Effector memory CD8-positive, alpha-beta T cell (primary cell): ENCODE measurements around the gene DOLPP1.
"Not testable (repeated sequence)": the region's sequence is repeated elsewhere in the genome, so short reads cannot be mapped to it uniquely, and the experiment has no call there.

Source experiments
- ATAC-seq: fragments of 150-1000 bp; cut with Tn5 transposase; replicated peaks from 2 replicates; pipeline ENCODE4 v1.10.0; 2021; ENCODE audit warnings: mild to moderate bottlenecking, moderate library complexity
- DNase-seq, 3 experiments: peaks; one replicate each; pipeline ENCODE4 v3.0.0; 2021
- H3K27ac Mint-ChIP-seq, 2 donors: one replicate each; pipeline ENCODE4 v1.8.0; 2022; ENCODE audit warnings: mild to moderate bottlenecking in 2 of 2, mixed read lengths in 2 of 2, moderate library complexity in 2 of 2
- H3K27me3 Mint-ChIP-seq, 2 donors: one replicate each; pipeline ENCODE4 v1.8.0; 2022; ENCODE audit warnings: mixed read lengths in 2 of 2
- H3K36me3 Mint-ChIP-seq: one replicate; pipeline ENCODE4 v1.8.0; 2022; ENCODE audit warnings: mild to moderate bottlenecking, moderate library complexity, mixed read lengths; ENCODE audit not compliant: insufficient read depth
- H3K4me1 Mint-ChIP-seq, 2 donors: one replicate each; pipeline ENCODE4 v1.8.0; 2022; ENCODE audit warnings: low read depth in 2 of 2, mixed read lengths in 2 of 2
- H3K4me3 Mint-ChIP-seq, 2 donors: one replicate each; pipeline ENCODE4 v1.8.0; 2022; ENCODE audit warnings: mild to moderate bottlenecking in 2 of 2, mixed read lengths in 2 of 2, moderate library complexity in 2 of 2
- H3K9me3 Mint-ChIP-seq, 2 donors: one replicate each; pipeline ENCODE4 v1.8.0; 2022; ENCODE audit warnings: mixed read lengths in 2 of 2

DOLPP1 gene

GRCh38 chr9:129121483-129121882 lies 40.6 kb downstream of the DOLPP1 start:
- no peak overlapping the region for H3K27ac Mint-ChIP-seq

GRCh38 chr9:129122133-129122532 lies 41.2 kb downstream of the DOLPP1 start:
- Mint-ChIP-seq H3K4me3 (no peak overlapping the region), H3K27me3 (no peaks in the 10 kb centered on the region), H3K4me1 (peaks cover 2 to 7% of the 10 kb centered on the region in 2 donors), H3K36me3 (peaks cover 31% of the 10 kb centered on the region), H3K9me3 (no peaks in the 10 kb centered on the region), H3K27ac (no peak overlapping the region)
- no peak for ATAC-seq
- no peak for DNase-seq

More at GRCh38 chr9:129121483-129121882, 40.6 kb downstream of the DOLPP1 start:
- peaks cover 2 to 7% of the 10 kb centered on the region in 2 donors for H3K4me1 Mint-ChIP-seq
- H3K36me3 Mint-ChIP-seq, result peaks cover 31% of the 10 kb centered on the region
- no peak overlapping the region for H3K4me3 Mint-ChIP-seq
- no peak for ATAC-seq
- no peaks in the 10 kb centered on the region for H3K27me3 Mint-ChIP-seq
- no peaks in the 10 kb centered on the region for H3K9me3 Mint-ChIP-seq
- DNase-seq, result no peak

- not testable (repeated sequence) for H3K27ac Mint-ChIP-seq, DNase-seq, ATAC-seq, H3K4me1 Mint-ChIP-seq, H3K27me3 Mint-ChIP-seq, H3K9me3 Mint-ChIP-seq, H3K4me3 Mint-ChIP-seq
- H3K36me3 Mint-ChIP-seq, result peaks cover 36% of the 10 kb centered on the region
Observed at GRCh38 chr9:129122976-129123375, 42.1 kb downstream of the DOLPP1 start.

- Mint-ChIP-seq H3K4me3 (no peak overlapping the region), H3K27me3 (no peaks in the 10 kb centered on the region), H3K4me1 (peaks cover 2 to 7% of the 10 kb centered on the region in 2 donors), H3K36me3 (peaks cover 43% of the 10 kb centered on the region), H3K27ac (no peak overlapping the region), H3K9me3 (no peaks in the 10 kb centered on the region)
- ATAC-seq (no peak), DNase-seq (no peak)
Observed at GRCh38 chr9:129124506-129125069, 43.7 kb downstream of the DOLPP1 start.

- Mint-ChIP-seq H3K27ac (no peak overlapping the region), H3K27me3 (no peaks in the 10 kb centered on the region), H3K36me3 (peaks cover 42% of the 10 kb centered on the region), H3K4me3 (no peak overlapping the region), H3K4me1 (peaks cover 2 to 7% of the 10 kb centered on the region in 2 donors), H3K9me3 (no peaks in the 10 kb centered on the region)
- no peak for DNase-seq
- ATAC-seq, result no peak
Observed at GRCh38 chr9:129125478-129125877, 44.6 kb downstream of the DOLPP1 start.

GRCh38 chr9:129126749-129127618 lies 46.1 kb downstream of the DOLPP1 start:
- H3K27me3 Mint-ChIP-seq, result no peaks in the 10 kb centered on the region
- H3K4me1 Mint-ChIP-seq, result peaks cover 3 to 8% of the 10 kb centered on the region in 2 donors
- H3K4me3 Mint-ChIP-seq, result no peak overlapping the region
- DNase-seq (no peak), ATAC-seq (no peak)
- H3K36me3 Mint-ChIP-seq, result peaks cover 49% of the 10 kb centered on the region
- no peak overlapping the region for H3K27ac Mint-ChIP-seq
- H3K9me3 Mint-ChIP-seq, result no peaks in the 10 kb centered on the region

GRCh38 chr9:129128689-129129088 lies 47.8 kb downstream of the DOLPP1 start:
- Mint-ChIP-seq H3K27ac (peak overlapping the region in 1 of 2 donors; percentile 23), H3K4me1 (peaks cover 3 to 5% of the 10 kb centered on the region in 2 donors), H3K4me3 (no peak overlapping the region)

GRCh38 chr9:129130271-129130670 lies 49.4 kb downstream of the DOLPP1 start:
- H3K4me3 Mint-ChIP-seq, H3K27me3 Mint-ChIP-seq, H3K4me1 Mint-ChIP-seq, ATAC-seq, H3K27ac Mint-ChIP-seq, H3K9me3 Mint-ChIP-seq, DNase-seq: not testable (repeated sequence)
- H3K36me3 Mint-ChIP-seq, result peaks cover 26% of the 10 kb centered on the region

More at GRCh38 chr9:129128689-129129088, 47.8 kb downstream of the DOLPP1 start:
- no peaks in the 10 kb centered on the region for H3K27me3 Mint-ChIP-seq
- ATAC-seq (no peak), DNase-seq (no peak)
- no peaks in the 10 kb centered on the region for H3K9me3 Mint-ChIP-seq
- peaks cover 35% of the 10 kb centered on the region for H3K36me3 Mint-ChIP-seq

- ATAC-seq (no peak), DNase-seq (no peak)
- H3K4me1 Mint-ChIP-seq, result peaks cover 3 to 5% of the 10 kb centered on the region in 2 donors
- no peaks in the 10 kb centered on the region for H3K27me3 Mint-ChIP-seq
- H3K36me3 Mint-ChIP-seq, result peaks cover 28% of the 10 kb centered on the region
- H3K27ac Mint-ChIP-seq, result no peak overlapping the region
- H3K4me3 Mint-ChIP-seq, result no peak overlapping the region
- H3K9me3 Mint-ChIP-seq, result no peaks in the 10 kb centered on the region
Observed at GRCh38 chr9:129130791-129131190, 49.9 kb downstream of the DOLPP1 start.

- DNase-seq, result peak; percentile 87 to 89 (median 88)
- peak; percentile 100 for ATAC-seq
- Mint-ChIP-seq H3K4me3 (no peak overlapping the region), H3K9me3 (no peaks in the 10 kb centered on the region), H3K27me3 (no peaks in the 10 kb centered on the region), H3K27ac (no peak overlapping the region), H3K4me1 (peaks cover 3 to 5% of the 10 kb centered on the region in 2 donors), H3K36me3 (peaks cover 30% of the 10 kb centered on the region)
Observed at GRCh38 chr9:129131300-129132145, 50.6 kb downstream of the DOLPP1 start.

- H3K27me3 Mint-ChIP-seq, result no peaks in the 10 kb centered on the region
- no peak overlapping the region for H3K27ac Mint-ChIP-seq
- H3K9me3 Mint-ChIP-seq, result no peaks in the 10 kb centered on the region
- DNase-seq, result no peak
- peaks cover 30% of the 10 kb centered on the region for H3K36me3 Mint-ChIP-seq
- peaks cover 3 to 5% of the 10 kb centered on the region in 2 donors for H3K4me1 Mint-ChIP-seq
- no peak overlapping the region for H3K4me3 Mint-ChIP-seq
- no peak for ATAC-seq
Observed at GRCh38 chr9:129133082-129133481, 52.2 kb downstream of the DOLPP1 start.

- Mint-ChIP-seq H3K27me3 (no peaks in the 10 kb centered on the region), H3K4me1 (peaks cover 17 to 19% of the 10 kb centered on the region in 2 donors), H3K36me3 (peaks cover 19% of the 10 kb centered on the region), H3K4me3 (no peak overlapping the region), H3K9me3 (no peaks in the 10 kb centered on the region), H3K27ac (no peak overlapping the region)
- ATAC-seq, result no peak
- no peak for DNase-seq
Observed at GRCh38 chr9:129135476-129135875, 54.6 kb downstream of the DOLPP1 start.

GRCh38 chr9:129136446-129137035 lies 55.6 kb downstream of the DOLPP1 start:
- Mint-ChIP-seq H3K36me3 (peaks cover 15% of the 10 kb centered on the region), H3K4me3 (no peak overlapping the region), H3K27me3 (no peaks in the 10 kb centered on the region), H3K27ac (no peak overlapping the region), H3K9me3 (no peaks in the 10 kb centered on the region), H3K4me1 (peaks cover 19 to 22% of the 10 kb centered on the region in 2 donors)
- ATAC-seq, result no peak
- no peak for DNase-seq
